Measurements from ENCODE around the gene RGS1.
A peak's percentile ranks its signal among the peaks of the same experiment; 100 is the strongest.

Gene RGS1

DNA sequence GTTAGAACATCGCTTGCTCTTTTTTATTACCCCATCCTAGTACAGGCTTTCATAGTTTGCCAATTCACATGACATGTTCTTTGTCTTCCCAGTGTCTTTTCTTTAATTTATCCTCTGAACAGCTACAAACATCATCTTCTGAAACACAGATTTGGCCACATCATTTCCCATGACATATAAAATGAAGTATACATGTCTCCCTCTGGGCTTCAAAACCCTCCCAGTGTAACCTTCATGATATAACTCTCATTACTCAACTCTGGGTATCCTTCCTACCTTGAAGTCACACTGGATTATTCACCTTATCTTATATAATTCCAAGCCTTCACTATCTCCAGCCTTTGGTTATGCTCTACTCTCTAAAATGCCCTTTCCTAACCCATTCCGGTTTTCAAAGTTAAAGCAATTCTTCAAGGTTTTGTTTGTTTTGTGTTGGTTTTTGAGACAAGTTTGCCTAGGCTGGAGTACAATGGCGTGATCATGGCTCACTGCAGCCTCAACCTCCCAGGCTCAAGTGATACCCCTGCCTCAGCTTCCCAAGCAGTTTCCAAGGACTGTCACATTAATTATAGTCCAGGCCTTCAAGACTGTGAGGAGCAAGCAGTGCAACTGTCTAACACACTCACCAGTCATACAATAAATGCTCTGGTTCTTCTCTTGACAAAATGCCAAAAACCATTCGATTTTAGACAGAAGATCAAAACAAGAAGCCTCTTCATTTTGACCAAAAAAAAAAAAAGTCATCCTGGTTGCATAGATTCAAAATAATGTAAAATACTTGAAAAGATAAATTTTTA, 5.8 kb downstream of the RGS1 start:
- DNase-seq (ENCODE audit: low read depth) = no peak

- DNase-seq (ENCODE audit: low read depth) = no peak
Observed at GRCh38 chr1:192584866-192585265, 9.3 kb downstream of the RGS1 start.

- DNase-seq (ENCODE audit: low read depth) = no peak
Observed at GRCh38 chr1:192587386-192588266, 12.1 kb downstream of the RGS1 start.

DNA sequence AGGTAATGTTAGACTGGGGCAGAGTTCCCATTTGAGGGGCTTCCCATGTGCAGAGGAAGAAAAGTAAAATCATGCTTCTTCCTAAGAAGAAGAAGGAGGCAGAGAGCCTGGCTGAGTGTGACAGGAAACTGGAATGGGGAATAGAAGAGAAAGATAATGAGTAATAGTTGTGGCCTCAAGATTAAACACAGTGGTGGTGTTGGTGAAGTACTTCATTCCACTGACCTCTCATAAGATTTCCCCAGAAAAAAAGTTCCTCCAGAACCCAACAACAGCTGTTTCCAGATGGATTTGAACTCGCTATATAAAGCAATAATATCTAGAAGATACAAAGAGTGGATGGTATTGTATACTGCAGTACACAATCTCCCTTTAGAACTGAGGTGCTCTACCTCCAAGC, 13.0 kb downstream of the RGS1 start:
- no peak for DNase-seq (ENCODE audit: low read depth)

- no peak for DNase-seq (ENCODE audit: low read depth)
Observed at GRCh38 chr1:192589813-192590212, 14.2 kb downstream of the RGS1 start.

DNA sequence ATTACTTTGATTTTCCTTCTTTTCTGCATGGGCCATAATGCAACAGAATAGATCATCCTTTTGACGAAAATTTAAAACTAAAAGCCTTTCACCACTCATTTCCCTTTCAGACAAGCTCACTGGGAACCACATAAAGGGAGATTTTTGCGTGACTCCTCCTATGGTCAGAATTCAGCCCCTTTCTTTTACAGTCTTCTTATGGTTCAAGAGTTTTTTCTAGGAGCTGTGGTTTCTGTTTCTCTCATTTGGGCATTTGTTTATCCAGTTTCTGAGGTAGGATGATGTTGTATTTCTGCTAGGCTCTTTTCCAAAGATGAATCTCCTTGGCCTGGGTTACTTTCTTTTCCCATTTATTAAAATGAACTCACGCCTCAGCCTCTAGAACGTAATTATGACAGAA, 16.9 kb downstream of the RGS1 start:
- DNase-seq (ENCODE audit: low read depth) = no peak

DNA sequence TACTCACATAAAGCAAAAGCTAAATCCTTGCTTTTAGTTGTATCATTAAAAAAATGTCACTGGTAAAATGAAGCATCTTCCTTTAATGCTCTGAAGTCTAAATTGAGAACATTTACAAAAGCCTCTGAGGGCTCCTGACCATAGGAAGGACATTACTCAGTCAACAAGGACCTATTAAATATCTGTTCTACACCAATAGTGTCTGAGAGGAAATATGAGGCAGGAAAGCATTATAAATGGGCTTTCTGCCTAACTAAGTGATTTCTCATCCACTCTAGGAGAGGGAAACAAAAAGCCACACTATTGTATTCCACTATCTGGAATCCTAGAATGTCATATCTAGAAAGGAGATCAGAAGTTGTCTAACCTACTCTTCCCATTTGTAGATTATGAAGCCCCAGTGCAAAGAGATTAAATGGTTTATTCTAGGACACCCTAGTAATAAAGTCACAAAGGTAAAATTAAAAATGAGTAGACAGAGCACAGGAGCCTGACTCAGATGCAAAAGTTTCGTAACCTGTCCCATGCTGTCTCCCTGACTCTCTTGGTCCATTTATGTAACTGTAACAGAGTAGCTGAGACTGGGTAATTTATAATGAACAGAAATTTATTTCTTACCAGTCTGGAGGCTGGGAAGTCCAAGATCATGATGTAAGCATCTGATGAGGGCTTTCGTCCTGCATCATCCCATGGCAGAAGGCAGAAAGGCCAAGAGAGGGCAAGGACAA, 17.6 kb downstream of the RGS1 start:
- no peak for DNase-seq (ENCODE audit: low read depth)

- DNase-seq (ENCODE audit: low read depth) = no peak
Observed at GRCh38 chr1:192595299-192595698, 19.7 kb downstream of the RGS1 start.

DNA sequence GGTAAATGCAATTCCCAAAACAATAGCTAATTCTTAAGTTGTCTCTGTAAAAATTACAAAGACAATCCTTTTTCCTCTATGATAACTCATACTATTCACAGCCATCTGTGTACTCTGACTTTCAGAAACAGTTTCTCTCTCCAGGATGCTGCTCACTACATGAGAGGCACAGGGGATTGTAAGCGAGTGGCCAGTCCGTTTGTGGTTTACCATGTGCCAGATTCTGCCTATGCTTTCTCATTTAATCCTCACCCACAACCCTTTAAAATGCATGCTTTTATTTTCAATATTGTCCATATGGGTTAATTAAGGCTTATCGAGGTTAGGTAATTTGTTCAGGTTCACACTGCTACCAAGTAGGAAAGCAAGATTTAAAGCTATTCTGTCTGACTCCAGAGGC, 23.0 kb downstream of the RGS1 start:
- DNase-seq (ENCODE audit: low read depth) = no peak

- no peak for DNase-seq (ENCODE audit: low read depth)
Observed at GRCh38 chr1:192600275-192600674, 24.7 kb downstream of the RGS1 start.

- DNase-seq (ENCODE audit: low read depth) = no peak
Observed at GRCh38 chr1:192601143-192601542, 25.6 kb downstream of the RGS1 start.

DNA sequence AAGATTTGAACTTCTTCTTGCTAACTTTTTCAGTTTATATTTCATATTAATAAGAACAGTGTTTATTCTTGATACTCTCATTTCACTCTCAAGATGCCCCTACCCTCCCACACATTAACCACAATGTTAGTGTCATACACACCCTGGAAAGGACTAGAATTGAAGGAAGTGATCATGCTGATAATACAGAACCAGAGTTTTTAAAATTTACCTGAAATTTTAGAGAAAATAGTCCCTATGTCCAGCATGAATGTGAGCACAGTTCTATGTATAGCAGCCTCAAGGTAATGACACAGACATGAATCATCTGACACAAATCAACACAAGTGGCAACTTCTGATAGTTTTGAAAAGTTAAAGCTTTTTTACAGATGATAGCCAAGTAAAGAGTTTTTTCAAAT, 26.0 kb downstream of the RGS1 start:
- no peak for DNase-seq (ENCODE audit: low read depth)

- DNase-seq (ENCODE audit: low read depth) = no peak
Observed at GRCh38 chr1:192602757-192603156, 27.2 kb downstream of the RGS1 start.

GRCh38 chr1:192603218-192603787, 27.7 kb downstream of the RGS1 start:
- no peak for DNase-seq (ENCODE audit: low read depth)

DNA sequence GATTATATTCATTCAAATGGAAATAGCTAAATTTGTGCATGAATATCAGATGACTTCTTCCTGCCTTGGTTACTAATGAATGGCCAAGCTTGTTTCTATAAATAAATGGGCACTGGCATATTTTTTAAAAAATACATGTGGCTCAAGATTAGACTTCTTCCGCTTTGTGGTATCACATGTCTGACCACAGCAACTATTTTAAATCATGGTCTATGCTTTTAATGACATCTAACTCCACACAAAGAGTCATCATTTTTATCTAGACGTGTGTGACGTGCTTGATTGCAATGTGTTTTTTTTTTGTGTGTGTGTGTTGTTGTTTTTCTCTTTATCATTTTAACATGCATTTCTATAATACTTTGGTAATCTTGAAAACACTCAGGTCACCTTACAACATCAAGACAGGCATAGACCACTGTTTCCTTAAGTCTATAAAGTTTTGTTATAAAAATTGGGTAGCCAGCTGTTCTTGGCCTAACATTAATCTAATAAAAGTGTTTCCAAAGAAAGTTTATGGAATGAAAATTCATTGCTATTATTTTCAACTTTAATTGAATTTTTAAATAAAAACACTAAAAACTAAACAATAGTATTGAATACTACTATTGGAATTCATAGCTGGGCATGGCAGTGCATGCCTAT, 29.5 kb downstream of the RGS1 start:
- DNase-seq (ENCODE audit: low read depth) = no peak

DNA sequence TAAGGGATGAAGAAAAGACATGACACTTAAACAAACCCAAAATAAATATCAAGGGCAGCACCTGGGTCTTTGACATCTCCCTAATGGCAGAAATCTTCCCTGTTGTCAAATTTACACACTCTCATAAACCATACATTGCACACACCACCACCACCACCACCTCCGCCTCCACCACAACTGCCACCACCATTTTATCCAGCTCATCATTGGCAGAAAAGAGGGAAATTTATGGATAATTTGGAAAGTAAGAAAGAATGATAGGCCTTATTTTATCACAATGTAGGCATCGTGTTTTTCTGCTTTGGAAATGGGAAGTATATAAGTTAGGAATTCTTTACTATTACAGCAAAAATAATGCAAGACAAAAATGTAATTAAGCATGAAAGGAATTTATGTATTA, 33.1 kb downstream of the RGS1 start:
- no peak for DNase-seq (ENCODE audit: low read depth)

- peak; percentile 11 for DNase-seq (ENCODE audit: low read depth)
Observed at GRCh38 chr1:192609110-192610079, 33.8 kb downstream of the RGS1 start.

- DNase-seq (ENCODE audit: low read depth) = no peak
Observed at GRCh38 chr1:192610112-192610889, 34.7 kb downstream of the RGS1 start.

- DNase-seq (ENCODE audit: low read depth) = no peak
Observed at GRCh38 chr1:192615055-192615454, 39.5 kb downstream of the RGS1 start.
